Smooth muscle cell (in vitro differentiated cells): Measurements from ENCODE around the gene ACOXL. TPM values are rescaled to one million over a fixed set of nuclear protein-coding genes. Genes with fewer than 3 reads are reported as not detected.

Experiments
- DNase-seq: peaks from one replicate; lab custom pipeline; 2025; ENCODE audit not compliant: unreplicated experiment; lab: John Stamatoyannopoulos, UW
- H2AFZ ChIP-seq: fragments of 200-600 bp; sonication (generic); 2 replicates; pipeline ENCODE4 v1.6.0; 2016; ENCODE audit warnings: antibody characterized with exemption, low read depth, mild to moderate bottlenecking
- H3F3A ChIP-seq: fragments of 200-600 bp; sonication (generic); 2 replicates; pipeline ENCODE4 v1.6.0; 2017; ENCODE audit warnings: antibody characterized with exemption, low read depth
- H3K27ac ChIP-seq: fragments of 200-600 bp; sonication (generic); 2 replicates; pipeline ENCODE4 v1.5.1; 2016; ENCODE audit warnings: low read depth, mild to moderate bottlenecking
- H3K27me3 ChIP-seq: fragments of 200-600 bp; sonication (generic); 2 replicates; pipeline ENCODE4 v1.6.1; 2016; ENCODE audit warnings: low read depth, mild to moderate bottlenecking
- H3K36me3 ChIP-seq: fragments of 200-600 bp; sonication (generic); 2 replicates; pipeline ENCODE4 v1.5.1; 2016; ENCODE audit warnings: low read depth
- H3K4me1 ChIP-seq: fragments of 200-600 bp; sonication (generic); 2 replicates; pipeline ENCODE4 v1.5.1; 2016; ENCODE audit warnings: low read depth
- H3K4me2 ChIP-seq: fragments of 200-600 bp; sonication (generic); 2 replicates; pipeline ENCODE4 v1.6.0; 2016; ENCODE audit warnings: mild to moderate bottlenecking
- H3K4me3 ChIP-seq: fragments of 200-600 bp; sonication (generic); 2 replicates; pipeline ENCODE4 v1.5.1; 2016; ENCODE audit warnings: mild to moderate bottlenecking
- H3K79me2 ChIP-seq: fragments of 200-600 bp; sonication (generic); 2 replicates; pipeline ENCODE4 v1.6.0; 2016; ENCODE audit warnings: low read depth, mild to moderate bottlenecking
- H3K9ac ChIP-seq: fragments of 200-600 bp; sonication (generic); 2 replicates; pipeline ENCODE4 v1.6.0; 2016; ENCODE audit warnings: low read depth
- H3K9me3 ChIP-seq: fragments of 200-600 bp; sonication (generic); replicated peaks from 2 replicates; pipeline ENCODE4 v1.5.1; 2016; ENCODE audit warnings: low read depth
- H4K20me1 ChIP-seq: fragments of 200-600 bp; sonication (generic); 2 replicates; pipeline ENCODE4 v1.6.0; 2016; ENCODE audit warnings: low read depth
- WGBS: methylation state at CpG from one replicate; pipeline ENCODE4 v1.1.7; 2016; ENCODE audit warnings: low lambda C conversion rate; 5-methylcytosine and 5-hydroxymethylcytosine counted together
- polyA plus RNA-seq: library from polyadenylated mRNA; unstranded; fragments of >200 nt; fragmentation: Nextera tagmentation; extraction: Ambion mirVana; gene quantifications from 2 replicates; pipeline ENCODE4 v1.2.1, GENCODE V29; 2016
- total RNA-seq: library from RNA; depleted of rRNA; stranded (reverse); fragments of >200 nt; gene quantifications from 2 replicates; pipeline ENCODE4 v1.2.3, GENCODE V29; 2014
- TF ChIP-seq, protein P1 (sequence below): fragments of 200-600 bp; sonication (generic); IDR thresholded peaks from 2 replicates; pipeline ENCODE4 v1.5.1; 2017; ENCODE audit warnings: borderline replicate concordance, mild to moderate bottlenecking, antibody characterized with exemption; ENCODE audit not compliant: insufficient read depth, poor library complexity, severe bottlenecking

The ACOXL gene
- total and polyA plus RNA-seq, 2 experiments from 2014 or later: not detected

DNA sequence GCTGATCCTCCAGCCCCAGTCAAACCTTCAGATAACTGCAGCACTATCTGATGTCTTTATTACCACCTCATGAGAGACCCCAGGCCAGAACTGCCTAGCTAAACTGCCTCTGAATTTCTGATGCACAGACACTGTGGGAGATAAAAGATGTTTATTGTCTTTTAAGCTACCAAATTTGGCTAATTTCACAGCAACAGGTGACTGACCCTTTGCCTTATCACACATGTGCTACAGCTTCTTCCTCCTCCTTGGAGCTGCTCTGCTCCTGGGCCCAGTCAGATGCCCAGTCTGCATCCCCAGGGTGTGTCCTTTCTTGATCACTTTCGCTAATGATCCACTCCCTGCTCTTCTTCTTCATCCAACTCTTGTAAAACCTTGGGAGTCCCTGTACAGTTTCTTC lies 19.6 kb upstream of the ACOXL start:
- H2AFZ ChIP-seq: no peak overlapping the region
- no peaks in the 10 kb centered on the region for H3K27me3 ChIP-seq
- no peak overlapping the region for H3K4me3 ChIP-seq
- H3F3A ChIP-seq: no peaks in the 10 kb centered on the region
- WGBS: 96% methylated on average over 1 of the region's 1 CpG
- no peak for DNase-seq
- no peaks in the 10 kb centered on the region for H3K36me3 ChIP-seq
- H4K20me1 ChIP-seq: no peaks in the 10 kb centered on the region
- H3K79me2 ChIP-seq: no peaks in the 10 kb centered on the region
- H3K9me3 ChIP-seq: no peaks in the 10 kb centered on the region
- H3K27ac ChIP-seq: no peak overlapping the region
- no peak overlapping the region for H3K9ac ChIP-seq
- TF ChIP-seq, protein P1, sequence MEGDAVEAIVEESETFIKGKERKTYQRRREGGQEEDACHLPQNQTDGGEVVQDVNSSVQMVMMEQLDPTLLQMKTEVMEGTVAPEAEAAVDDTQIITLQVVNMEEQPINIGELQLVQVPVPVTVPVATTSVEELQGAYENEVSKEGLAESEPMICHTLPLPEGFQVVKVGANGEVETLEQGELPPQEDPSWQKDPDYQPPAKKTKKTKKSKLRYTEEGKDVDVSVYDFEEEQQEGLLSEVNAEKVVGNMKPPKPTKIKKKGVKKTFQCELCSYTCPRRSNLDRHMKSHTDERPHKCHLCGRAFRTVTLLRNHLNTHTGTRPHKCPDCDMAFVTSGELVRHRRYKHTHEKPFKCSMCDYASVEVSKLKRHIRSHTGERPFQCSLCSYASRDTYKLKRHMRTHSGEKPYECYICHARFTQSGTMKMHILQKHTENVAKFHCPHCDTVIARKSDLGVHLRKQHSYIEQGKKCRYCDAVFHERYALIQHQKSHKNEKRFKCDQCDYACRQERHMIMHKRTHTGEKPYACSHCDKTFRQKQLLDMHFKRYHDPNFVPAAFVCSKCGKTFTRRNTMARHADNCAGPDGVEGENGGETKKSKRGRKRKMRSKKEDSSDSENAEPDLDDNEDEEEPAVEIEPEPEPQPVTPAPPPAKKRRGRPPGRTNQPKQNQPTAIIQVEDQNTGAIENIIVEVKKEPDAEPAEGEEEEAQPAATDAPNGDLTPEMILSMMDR: no peak
- no peak overlapping the region for H3K4me2 ChIP-seq
- no peaks in the 10 kb centered on the region for H3K4me1 ChIP-seq

DNA sequence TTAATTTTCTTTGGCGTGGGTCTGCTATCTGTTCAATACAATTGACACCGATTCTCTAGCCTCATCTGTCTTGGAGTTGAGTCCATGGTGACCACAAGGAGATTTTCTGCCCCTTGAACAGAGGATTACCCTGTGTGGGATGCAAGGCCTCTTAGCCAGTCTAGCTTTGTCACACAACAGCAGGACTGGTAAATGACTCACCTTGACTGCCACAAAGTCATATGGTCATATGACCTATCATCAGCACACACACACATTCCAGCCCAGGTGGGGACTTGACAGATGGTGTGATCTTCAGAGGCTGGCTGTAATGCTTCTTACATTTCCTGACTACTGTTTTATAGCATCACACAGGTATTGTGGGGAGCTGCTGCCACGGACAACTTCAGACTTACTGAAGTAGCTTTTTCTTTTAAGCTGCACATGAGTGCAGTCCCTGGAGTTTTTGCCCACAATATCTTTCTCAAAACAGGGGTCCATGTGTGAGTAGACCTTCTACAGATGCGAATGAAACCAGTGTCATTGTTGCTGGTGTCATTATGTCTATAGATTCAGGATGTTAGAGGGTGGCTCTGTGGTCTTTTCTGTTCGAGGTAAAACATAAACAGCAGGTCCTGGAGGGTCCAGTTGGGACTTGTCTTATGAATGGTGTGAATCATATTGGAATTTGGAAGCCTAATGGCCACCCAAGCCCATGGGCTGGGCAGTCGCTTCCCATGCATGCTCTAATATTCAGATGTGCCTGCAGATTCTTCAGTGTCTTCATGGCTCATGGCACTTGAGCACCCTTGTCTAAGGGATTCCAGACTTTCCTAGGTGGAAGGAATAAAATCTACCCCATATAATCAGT lies 18.6 kb upstream of the ACOXL start:
- TF ChIP-seq, protein P1: no peak

DNA sequence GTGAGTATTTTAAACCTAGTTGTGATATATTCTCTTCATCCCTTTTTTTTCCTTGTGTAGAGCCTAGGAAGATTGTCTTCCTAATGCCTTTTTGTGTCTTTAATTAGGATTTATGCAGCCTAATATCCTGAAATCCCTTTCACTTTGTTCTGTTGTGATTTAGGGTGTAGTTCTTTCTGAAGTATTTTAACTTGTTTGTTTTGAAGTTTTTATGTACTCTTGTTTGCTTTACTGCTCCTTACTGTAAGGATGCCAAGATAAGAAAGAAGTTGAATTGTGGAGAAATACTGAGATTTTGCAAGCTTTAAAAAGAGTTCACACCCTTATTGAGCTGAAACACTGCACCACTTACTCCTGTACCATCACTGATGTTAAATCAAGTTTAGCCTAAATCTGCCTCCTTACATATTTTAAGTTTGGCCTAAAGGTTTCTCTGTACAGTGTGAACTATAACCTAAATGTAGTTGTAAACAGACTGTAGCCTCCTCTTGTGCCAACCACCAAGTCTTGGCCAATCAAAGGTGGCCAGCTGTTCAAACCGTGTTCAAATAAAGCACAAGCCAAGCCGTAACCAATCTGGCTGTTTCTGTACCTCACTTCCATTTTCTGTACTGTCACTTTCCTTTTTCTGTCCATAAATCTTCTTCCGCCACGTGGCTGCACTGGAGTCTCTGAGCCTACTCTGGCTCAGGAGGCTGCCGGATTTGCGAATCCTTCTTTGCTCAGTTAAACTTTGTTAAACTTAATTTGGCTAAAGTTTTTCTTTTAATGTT lies 17.7 kb upstream of the ACOXL start:
- Histone ChIP-seq H3K4me1 (no peaks in the 10 kb centered on the region), H3F3A (no peaks in the 10 kb centered on the region), H3K4me3 (no peak overlapping the region), H3K27me3 (no peaks in the 10 kb centered on the region), H3K27ac (no peak overlapping the region), H2AFZ (no peak overlapping the region), H3K36me3 (no peaks in the 10 kb centered on the region), H4K20me1 (no peaks in the 10 kb centered on the region), H3K4me2 (no peak overlapping the region), H3K79me2 (no peaks in the 10 kb centered on the region), H3K9ac (no peak overlapping the region), H3K9me3 (no peaks in the 10 kb centered on the region)
- TF ChIP-seq, protein P1: no peak
- no peak for DNase-seq
- 84% methylated on average over 6 of the region's 6 CpGs for WGBS

More for the DNA sequence above, 18.6 kb upstream of the ACOXL start:
- H3K79me2 ChIP-seq: no peaks in the 10 kb centered on the region
- H3F3A ChIP-seq: no peaks in the 10 kb centered on the region
- H3K27me3 ChIP-seq: no peaks in the 10 kb centered on the region
- H4K20me1 ChIP-seq: no peaks in the 10 kb centered on the region
- no peaks in the 10 kb centered on the region for H3K36me3 ChIP-seq
- no peaks in the 10 kb centered on the region for H3K4me1 ChIP-seq
- WGBS: 68% methylated on average over 6 of the region's 6 CpGs
- H3K4me2 ChIP-seq: peak overlapping the region; percentile 38
- peak overlapping the region; percentile 72 for H3K27ac ChIP-seq
- H3K4me3 ChIP-seq: no peak overlapping the region
- no peak for DNase-seq
- no peaks in the 10 kb centered on the region for H3K9me3 ChIP-seq
- peak overlapping the region; percentile 59 for H3K9ac ChIP-seq
- H2AFZ ChIP-seq: no peak overlapping the region
